PFSK-1 (cell line): Measurements from ENCODE around the gene FAM209A.

Experiments
- FOXP2 ChIP-seq: optimal IDR thresholded peaks from 2 replicates; pipeline ENCODE3; 2011; ENCODE audit warnings: borderline replicate concordance, control low read depth, inconsistent platforms; ENCODE audit not compliant: insufficient read depth; ENCODE audit errors: extremely low read length, extremely low read depth
- POLR2AphosphoS5 ChIP-seq: IDR thresholded peaks from 2 replicates; pipeline ENCODE4 v1.6.1; 2012; ENCODE audit warnings: low read depth, mild to moderate bottlenecking, control low read depth, low read length, moderate library complexity
- SIN3A ChIP-seq: IDR thresholded peaks from 2 replicates; pipeline ENCODE4 v1.6.1; 2012; ENCODE audit warnings: mild to moderate bottlenecking, low read length, moderate library complexity, borderline replicate concordance; ENCODE audit not compliant: insufficient read depth
- TAF1 ChIP-seq: IDR thresholded peaks from 2 replicates; pipeline ENCODE4 v1.6.1; 2012; ENCODE audit warnings: low read length, control low read depth, borderline replicate concordance; ENCODE audit not compliant: insufficient read depth
- TF ChIP-seq, protein P1 (sequence below), 2 experiments: IDR thresholded peaks; 2 replicates each; pipeline versions ENCODE4 v1.6.1 to v1.8.0; 2011 to 2012; ENCODE audit warnings: low read depth in 2 of 2, low read length in 2 of 2, control low read depth in 1 of 2, inconsistent platforms in 1 of 2, mild to moderate bottlenecking in 1 of 2, moderate library complexity in 1 of 2; ENCODE audit not compliant: insufficient read depth in 1 of 2

FAM209A gene

DNA sequence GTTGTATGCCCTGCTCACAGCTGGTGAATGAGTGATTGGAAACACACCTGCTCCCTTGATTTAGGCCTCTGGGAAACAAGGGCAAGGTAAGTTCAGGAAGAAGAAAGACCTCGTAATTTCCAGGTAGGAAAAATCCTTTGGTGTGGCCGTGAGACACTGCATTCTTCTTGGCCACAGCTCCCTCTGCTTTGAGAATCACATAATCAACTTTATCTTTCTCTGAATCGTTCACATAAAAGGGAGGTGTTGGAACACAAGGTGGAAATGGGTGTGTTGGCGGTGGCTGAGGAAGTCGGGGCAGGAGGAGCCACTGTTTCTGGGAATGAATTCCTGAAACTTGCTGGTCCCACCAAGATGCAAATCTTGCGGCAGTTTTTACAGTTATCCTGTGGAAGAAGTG lies 34.4 kb downstream of the FAM209A start:
- no peak for TF ChIP-seq FOXP2

DNA sequence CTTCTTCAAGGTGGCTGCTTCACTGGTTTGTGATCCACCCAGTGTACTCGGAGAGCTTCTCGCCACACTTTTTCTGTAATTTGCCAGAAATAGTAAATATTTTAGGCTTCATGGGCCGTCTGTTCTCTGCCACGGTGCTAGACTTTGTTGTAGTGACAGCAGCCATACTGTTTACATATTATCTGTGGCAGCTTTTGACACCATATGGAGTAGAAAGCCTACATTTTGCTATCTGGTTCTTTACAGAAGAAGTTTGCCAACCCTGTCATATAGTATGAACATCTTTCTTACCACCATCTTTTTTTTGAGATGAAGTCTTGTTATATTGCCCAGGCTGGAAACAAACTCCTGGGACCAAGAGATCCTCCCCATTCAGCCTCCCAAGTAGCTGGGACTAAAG lies 41.0 kb downstream of the FAM209A start:
- TF ChIP-seq, protein P1, sequence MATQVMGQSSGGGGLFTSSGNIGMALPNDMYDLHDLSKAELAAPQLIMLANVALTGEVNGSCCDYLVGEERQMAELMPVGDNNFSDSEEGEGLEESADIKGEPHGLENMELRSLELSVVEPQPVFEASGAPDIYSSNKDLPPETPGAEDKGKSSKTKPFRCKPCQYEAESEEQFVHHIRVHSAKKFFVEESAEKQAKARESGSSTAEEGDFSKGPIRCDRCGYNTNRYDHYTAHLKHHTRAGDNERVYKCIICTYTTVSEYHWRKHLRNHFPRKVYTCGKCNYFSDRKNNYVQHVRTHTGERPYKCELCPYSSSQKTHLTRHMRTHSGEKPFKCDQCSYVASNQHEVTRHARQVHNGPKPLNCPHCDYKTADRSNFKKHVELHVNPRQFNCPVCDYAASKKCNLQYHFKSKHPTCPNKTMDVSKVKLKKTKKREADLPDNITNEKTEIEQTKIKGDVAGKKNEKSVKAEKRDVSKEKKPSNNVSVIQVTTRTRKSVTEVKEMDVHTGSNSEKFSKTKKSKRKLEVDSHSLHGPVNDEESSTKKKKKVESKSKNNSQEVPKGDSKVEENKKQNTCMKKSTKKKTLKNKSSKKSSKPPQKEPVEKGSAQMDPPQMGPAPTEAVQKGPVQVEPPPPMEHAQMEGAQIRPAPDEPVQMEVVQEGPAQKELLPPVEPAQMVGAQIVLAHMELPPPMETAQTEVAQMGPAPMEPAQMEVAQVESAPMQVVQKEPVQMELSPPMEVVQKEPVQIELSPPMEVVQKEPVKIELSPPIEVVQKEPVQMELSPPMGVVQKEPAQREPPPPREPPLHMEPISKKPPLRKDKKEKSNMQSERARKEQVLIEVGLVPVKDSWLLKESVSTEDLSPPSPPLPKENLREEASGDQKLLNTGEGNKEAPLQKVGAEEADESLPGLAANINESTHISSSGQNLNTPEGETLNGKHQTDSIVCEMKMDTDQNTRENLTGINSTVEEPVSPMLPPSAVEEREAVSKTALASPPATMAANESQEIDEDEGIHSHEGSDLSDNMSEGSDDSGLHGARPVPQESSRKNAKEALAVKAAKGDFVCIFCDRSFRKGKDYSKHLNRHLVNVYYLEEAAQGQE (IDR thresholded peaks at IDR 0.05; ENCODE audit: insufficient read depth in 1 of 2, low read depth in 2 of 2, low read length in 2 of 2): no peak
- no peak for TF ChIP-seq TAF1
- TF ChIP-seq POLR2AphosphoS5: no peak
- no peak for TF ChIP-seq SIN3A
- no peak for TF ChIP-seq FOXP2

DNA sequence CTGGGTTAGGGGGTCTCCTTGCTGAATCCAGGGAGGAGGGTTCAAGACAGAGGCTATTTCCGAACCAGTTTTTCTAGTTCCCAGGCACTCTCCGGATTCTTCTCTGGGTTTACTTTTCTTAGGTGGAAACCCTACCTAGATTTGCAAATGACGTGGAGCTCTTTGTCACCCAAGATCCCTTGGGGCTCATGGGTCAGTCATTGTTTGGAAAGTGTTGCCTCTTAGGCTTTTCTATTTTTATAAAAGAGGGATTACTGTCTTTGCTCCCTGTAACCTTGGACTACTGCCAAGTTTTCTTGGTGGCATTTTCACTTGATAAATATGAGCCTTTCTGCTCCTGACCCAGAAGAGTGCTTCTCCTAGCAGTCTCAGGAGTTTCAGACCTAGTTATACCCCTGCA lies 42.1 kb downstream of the FAM209A start:
- no peak for TF ChIP-seq SIN3A

DNA sequence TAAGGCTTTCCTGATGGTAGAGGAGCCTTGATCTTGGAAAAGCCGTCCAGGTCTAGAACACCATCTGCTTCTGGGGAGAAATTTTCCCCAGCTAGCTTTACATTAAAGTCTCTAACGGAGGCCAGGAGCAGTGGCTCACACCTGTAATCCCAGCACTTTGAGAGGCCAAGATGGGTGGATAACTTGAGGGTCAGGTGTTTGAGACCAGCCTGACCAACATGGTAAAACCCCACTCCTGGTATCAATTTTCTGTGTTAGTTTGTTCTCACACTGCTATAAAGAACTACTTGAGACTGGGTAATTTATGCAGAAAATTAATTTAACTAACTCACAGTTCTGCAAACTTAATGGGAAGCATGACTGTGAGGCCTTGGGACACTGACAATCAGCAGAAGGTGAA lies 46.3 kb downstream of the FAM209A start:
- TF ChIP-seq SIN3A (no peak), POLR2AphosphoS5 (no peak), FOXP2 (no peak), TAF1 (no peak)
- TF ChIP-seq, protein P1 (IDR thresholded peaks at IDR 0.05; ENCODE audit: insufficient read depth in 1 of 2, low read depth in 2 of 2, low read length in 2 of 2): no peak

DNA sequence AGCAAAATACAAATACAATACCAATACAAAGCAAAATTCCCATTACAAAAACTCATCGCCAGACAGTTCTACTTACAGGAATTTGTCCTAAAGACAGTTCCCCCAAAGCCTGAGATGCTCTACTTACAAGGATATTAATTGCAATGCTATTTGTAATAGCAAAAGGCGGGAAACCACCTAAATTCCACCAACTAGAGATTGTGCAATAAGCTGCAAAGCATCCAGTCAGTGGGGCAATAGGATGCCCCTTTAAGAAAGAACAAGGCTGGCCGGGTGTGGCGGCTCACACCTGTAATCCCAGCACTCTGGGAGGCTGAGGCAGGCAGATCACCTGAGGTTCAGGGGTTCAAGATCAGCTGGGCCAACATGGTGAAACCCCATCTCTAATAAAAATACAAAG lies 47.6 kb downstream of the FAM209A start:
- TF ChIP-seq POLR2AphosphoS5 (no peak), TAF1 (no peak), FOXP2 (no peak), SIN3A (no peak)
- TF ChIP-seq, protein P1 (IDR thresholded peaks at IDR 0.05; ENCODE audit: insufficient read depth in 1 of 2, low read depth in 2 of 2, low read length in 2 of 2): no peak

DNA sequence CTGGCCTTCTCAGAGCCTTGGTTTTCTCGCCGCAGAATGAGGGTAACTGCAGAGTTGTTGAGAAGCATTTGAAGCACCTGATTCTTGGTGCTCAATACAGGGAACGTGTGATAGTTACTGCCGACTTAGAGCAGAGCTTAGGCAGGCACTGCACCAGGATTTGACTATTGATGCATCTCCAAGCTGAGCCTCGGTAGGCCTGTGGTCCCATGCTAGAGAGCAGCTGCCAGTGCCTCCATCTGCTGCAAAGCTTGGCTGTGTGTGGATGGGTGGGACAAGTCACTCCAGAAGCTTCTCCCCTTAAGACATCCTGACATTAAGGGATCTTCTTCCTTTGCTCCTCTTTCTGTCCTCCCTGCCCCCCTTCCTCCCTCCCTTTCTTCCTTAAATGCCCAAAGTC lies 49.4 kb downstream of the FAM209A start:
- TF ChIP-seq FOXP2 (no peak), POLR2AphosphoS5 (no peak), SIN3A (no peak), TAF1 (no peak)
- TF ChIP-seq, protein P1 (IDR thresholded peaks at IDR 0.05; ENCODE audit: insufficient read depth in 1 of 2, low read depth in 2 of 2, low read length in 2 of 2): no peak
